ENCODE data around the gene LRP5. TPM values are rescaled to one million over a fixed set of nuclear protein-coding genes. Genes with fewer than 3 reads are reported as not detected.

LRP5 gene
- total and polyA plus RNA-seq, 9 of the 15 experiments (the other 6 are each of a cell fraction or from before 2014, with no cell fraction given): 0.48 to 44.2 (median 13.5) TPM

DNA sequence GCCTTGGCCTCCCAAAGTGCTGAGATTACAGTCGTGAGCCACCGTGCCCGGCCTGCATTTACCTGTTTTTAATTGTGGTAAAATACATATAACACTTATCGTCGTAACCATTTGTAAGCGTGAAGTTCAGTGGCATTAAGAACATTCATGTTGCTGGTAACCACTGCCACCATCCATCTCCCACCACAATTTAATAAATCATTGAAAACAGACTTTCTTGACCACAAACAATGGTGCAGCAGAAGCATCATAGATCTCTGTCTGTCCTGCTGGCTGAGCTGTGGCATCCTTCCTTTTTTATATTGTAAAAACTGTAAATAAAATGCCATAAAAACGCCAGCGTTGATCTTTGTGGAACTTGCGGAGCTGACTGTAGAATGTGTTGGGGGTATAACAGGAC lies 24.3 kb downstream of the LRP5 start:
- Histone ChIP-seq H3K4me1 (replicated peaks in 1 of 2; ENCODE audit: control insufficient read depth in 2 of 2, insufficient read depth in 2 of 2, low read length in 2 of 2) (peaks cover 6 to 11% of the 10 kb centered on the region in 2 experiments; a peak in 4 of 5 replicates), H3K27ac (ENCODE audit: extremely low read depth, low read depth, low read length) (no peak overlapping the region), H3K4me2 (ENCODE audit: insufficient read depth, low read length) (no peak overlapping the region), H4K20me1 (replicated peaks; ENCODE audit: control insufficient read depth, insufficient read depth, low read length) (peaks cover 15% of the 10 kb centered on the region; the same call in 1 of the 2 replicates), H3K9me3 (replicated peaks; ENCODE audit: control insufficient read depth, insufficient read depth, low read depth, low read length) (no peaks in the 10 kb centered on the region), H3K27me3 (ENCODE audit: control insufficient read depth in 2 of 2, insufficient read depth in 2 of 2, low read length in 2 of 2) (no peaks in the 10 kb centered on the region), H3K79me2 (ENCODE audit: control insufficient read depth, insufficient read depth, low read length) (peaks cover 21% of the 10 kb centered on the region), H3K9ac (ENCODE audit: insufficient read depth in 1 of 2, low read depth in 2 of 2, low read length in 2 of 2) (no peak overlapping the region), H3K4me3 (no peak overlapping the region), H3K9me1 (ENCODE audit: control insufficient read depth, insufficient read depth, low read length) (peaks cover 7% of the 10 kb centered on the region), H2AFZ (ENCODE audit: low read depth, low read length) (no peak overlapping the region), H3K36me3 (ENCODE audit: control insufficient read depth, insufficient read depth, low read length) (0 out of 3 replicates have a peak, but pooled peaks cover 3% of the 10 kb centered on the region)
- intact Hi-C loops (cut with micrococcal nuclease): no loop called here
- in situ Hi-C loops (cut with MboI): no loop called here
- no peak for FAIRE-seq
- ATAC-seq: no peak
- 78% methylated on average over 9 of the region's 9 CpGs for WGBS (ENCODE audit: insufficient coverage, low coverage, missing lambda C conversion rate)
- ChIA-PET POLR2A (interaction anchor here (0.6 to 1.5 kb wide), 3 partner anchors 22 to 121 kb away, joined by 3 read pairs; no protein-coding TSS in a partner anchor), CTCF (ENCODE audit: low intra/inter-chr PET ratio) (no interaction called here)
- TF ChIP-seq RFX1 (IDR thresholded peaks at IDR 0.05) (no peak), HOXB6 (CRISPR knock-in tag; IDR thresholded peaks at IDR 0.05; ENCODE audit: borderline replicate concordance) (no peak), ZNF184 (CRISPR knock-in tag; IDR thresholded peaks at IDR 0.05) (no peak), ZNF347 (CRISPR knock-in tag; IDR thresholded peaks at IDR 0.05; ENCODE audit: low read depth) (no peak), SETDB1 (IDR thresholded peaks at IDR 0.05; ENCODE audit: low read length) (no peak), ZNF212 (CRISPR knock-in tag; IDR thresholded peaks at IDR 0.05) (no peak), GATAD2B (IDR thresholded peaks at IDR 0.05; ENCODE audit: borderline replicate concordance) (no peak), HDAC2 (IDR thresholded peaks at IDR 0.05) (no peak), PCBP2 (IDR thresholded peaks at IDR 0.05; ENCODE audit: low read depth, low read length, poor library complexity, severe bottlenecking) (no peak)
- TF ChIP-seq, protein P1, sequence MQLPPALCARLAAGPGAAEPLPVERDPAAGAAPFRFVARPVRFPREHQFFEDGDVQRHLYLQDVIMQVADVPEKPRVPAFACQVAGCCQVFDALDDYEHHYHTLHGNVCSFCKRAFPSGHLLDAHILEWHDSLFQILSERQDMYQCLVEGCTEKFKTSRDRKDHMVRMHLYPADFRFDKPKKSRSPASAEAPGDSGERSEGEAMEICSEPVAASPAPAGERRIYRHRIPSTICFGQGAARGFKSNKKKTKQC (CRISPR knock-in tag; IDR thresholded peaks at IDR 0.05): no peak
- BruUV-seq (replicated peaks): no TSS peak
- no peak for DNase-seq (ENCODE audit: extremely low read depth in 1 of 4, low spot score in 3 of 4)

Data from K562 (cell line).